Measurements from ENCODE around the gene GNG11.

GNG11 gene

DNA sequence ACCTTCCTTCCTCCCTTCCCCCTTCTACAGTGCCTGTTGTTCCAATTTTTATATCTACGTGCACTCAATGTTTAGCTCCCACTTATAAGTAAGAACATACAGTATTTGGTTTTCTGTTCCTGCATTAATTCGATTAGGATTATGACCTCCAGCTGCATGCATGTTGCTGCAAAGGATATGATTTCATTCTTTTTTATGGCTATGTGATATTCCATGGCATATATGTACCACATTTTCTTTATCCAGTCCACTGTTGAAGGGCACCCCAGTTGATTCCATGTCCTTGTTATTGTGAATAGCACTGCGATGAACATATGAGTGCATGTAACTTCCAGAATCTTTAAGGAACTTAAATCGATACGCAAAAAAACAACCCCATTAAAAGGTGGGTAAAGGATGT is 42.7 kb downstream of the GNG11 start:
- Histone ChIP-seq H3K4me3 (ENCODE audit: low read depth, low read length) (no peak overlapping the region), H3K9me3 (ENCODE audit: control insufficient read depth, insufficient read depth, low read depth, low read length) (no peaks in the 10 kb centered on the region), H3K36me3 (ENCODE audit: control insufficient read depth in 2 of 2, insufficient read depth in 1 of 2, low read length in 2 of 2) (no peaks in the 10 kb centered on the region), H3K27ac (ENCODE audit: extremely low read depth, low read depth, low read length) (no peak overlapping the region), H3K4me1 (ENCODE audit: control insufficient read depth, insufficient read depth, low read length) (no peaks in the 10 kb centered on the region)
- ChIA-PET POLR2A (no interaction called here), CTCF (interaction anchor here (0.6 kb wide), 1 partner anchor 684 kb away, joined by 4 read pairs; no protein-coding TSS in a partner anchor)
- no peak for TF ChIP-seq ZNF350 (tag by site-specific recombination; IDR thresholded peaks at IDR 0.05)
- no peak for TF ChIP-seq ZNF585B (tag by site-specific recombination; IDR thresholded peaks at IDR 0.05)
- no peak for TF ChIP-seq ZNF747 (tag by site-specific recombination; IDR thresholded peaks at IDR 0.05)
- TF ChIP-seq ZNF521 (tag by site-specific recombination; IDR thresholded peaks at IDR 0.05) = no peak
- TF ChIP-seq HOXC10 (CRISPR knock-in tag; IDR thresholded peaks at IDR 0.05) = no peak
- TF ChIP-seq ZNF48 (tag by site-specific recombination; IDR thresholded peaks at IDR 0.05) = no peak
- TF ChIP-seq MEIS1 (CRISPR knock-in tag; IDR thresholded peaks at IDR 0.05; ENCODE audit: borderline replicate concordance) = no peak
- TF ChIP-seq, protein P1, sequence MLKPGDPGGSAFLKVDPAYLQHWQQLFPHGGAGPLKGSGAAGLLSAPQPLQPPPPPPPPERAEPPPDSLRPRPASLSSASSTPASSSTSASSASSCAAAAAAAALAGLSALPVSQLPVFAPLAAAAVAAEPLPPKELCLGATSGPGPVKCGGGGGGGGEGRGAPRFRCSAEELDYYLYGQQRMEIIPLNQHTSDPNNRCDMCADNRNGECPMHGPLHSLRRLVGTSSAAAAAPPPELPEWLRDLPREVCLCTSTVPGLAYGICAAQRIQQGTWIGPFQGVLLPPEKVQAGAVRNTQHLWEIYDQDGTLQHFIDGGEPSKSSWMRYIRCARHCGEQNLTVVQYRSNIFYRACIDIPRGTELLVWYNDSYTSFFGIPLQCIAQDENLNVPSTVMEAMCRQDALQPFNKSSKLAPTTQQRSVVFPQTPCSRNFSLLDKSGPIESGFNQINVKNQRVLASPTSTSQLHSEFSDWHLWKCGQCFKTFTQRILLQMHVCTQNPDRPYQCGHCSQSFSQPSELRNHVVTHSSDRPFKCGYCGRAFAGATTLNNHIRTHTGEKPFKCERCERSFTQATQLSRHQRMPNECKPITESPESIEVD (tag by site-specific recombination; IDR thresholded peaks at IDR 0.05) = no peak
- TF ChIP-seq, protein P2, sequence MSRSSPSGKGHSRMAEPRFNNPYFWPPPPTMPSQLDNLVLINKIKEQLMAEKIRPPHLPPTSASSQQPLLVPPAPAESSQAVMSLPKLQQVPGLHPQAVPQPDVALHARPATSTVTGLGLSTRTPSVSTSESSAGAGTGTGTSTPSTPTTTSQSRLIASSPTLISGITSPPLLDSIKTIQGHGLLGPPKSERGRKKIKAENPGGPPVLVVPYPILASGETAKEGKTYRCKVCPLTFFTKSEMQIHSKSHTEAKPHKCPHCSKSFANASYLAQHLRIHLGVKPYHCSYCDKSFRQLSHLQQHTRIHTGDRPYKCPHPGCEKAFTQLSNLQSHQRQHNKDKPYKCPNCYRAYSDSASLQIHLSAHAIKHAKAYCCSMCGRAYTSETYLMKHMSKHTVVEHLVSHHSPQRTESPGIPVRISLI (tag by site-specific recombination; IDR thresholded peaks at IDR 0.05) = no peak
- TF ChIP-seq ZBTB7A (tag by site-specific recombination; IDR thresholded peaks at IDR 0.05; ENCODE audit: low read depth) = no peak
- TF ChIP-seq ZNF175 (tag by site-specific recombination; IDR thresholded peaks at IDR 0.05) = no peak

DNA sequence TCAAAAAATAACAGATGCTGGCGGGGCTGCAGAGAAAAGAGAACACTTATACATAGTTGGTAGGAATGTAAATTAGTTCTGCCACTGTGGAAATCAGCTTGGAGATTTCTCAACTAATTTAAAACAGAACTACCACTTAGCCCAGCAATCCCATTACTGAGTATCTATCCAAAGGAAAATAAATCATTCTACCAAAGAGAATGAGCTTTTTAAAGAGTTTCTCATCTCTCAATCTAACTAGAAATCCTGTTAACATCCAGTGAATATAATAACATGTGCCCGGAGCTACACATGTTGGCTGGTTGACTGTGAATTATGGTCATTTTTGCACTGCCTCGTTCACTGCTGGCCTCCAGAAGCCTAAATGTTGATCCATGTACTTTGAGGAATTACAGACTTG is 43.3 kb downstream of the GNG11 start:
- H3K36me3 ChIP-seq (ENCODE audit: control insufficient read depth in 2 of 2, insufficient read depth in 1 of 2, low read length in 2 of 2) = no peaks in the 10 kb centered on the region
- no peaks in the 10 kb centered on the region for H3K4me1 ChIP-seq (ENCODE audit: control insufficient read depth, insufficient read depth, low read length)
- CTCF ChIA-PET = interaction anchor here (0.6 kb wide), 1 partner anchor 685 kb away, joined by 4 read pairs; no protein-coding TSS in a partner anchor
- TF ChIP-seq, protein P3, sequence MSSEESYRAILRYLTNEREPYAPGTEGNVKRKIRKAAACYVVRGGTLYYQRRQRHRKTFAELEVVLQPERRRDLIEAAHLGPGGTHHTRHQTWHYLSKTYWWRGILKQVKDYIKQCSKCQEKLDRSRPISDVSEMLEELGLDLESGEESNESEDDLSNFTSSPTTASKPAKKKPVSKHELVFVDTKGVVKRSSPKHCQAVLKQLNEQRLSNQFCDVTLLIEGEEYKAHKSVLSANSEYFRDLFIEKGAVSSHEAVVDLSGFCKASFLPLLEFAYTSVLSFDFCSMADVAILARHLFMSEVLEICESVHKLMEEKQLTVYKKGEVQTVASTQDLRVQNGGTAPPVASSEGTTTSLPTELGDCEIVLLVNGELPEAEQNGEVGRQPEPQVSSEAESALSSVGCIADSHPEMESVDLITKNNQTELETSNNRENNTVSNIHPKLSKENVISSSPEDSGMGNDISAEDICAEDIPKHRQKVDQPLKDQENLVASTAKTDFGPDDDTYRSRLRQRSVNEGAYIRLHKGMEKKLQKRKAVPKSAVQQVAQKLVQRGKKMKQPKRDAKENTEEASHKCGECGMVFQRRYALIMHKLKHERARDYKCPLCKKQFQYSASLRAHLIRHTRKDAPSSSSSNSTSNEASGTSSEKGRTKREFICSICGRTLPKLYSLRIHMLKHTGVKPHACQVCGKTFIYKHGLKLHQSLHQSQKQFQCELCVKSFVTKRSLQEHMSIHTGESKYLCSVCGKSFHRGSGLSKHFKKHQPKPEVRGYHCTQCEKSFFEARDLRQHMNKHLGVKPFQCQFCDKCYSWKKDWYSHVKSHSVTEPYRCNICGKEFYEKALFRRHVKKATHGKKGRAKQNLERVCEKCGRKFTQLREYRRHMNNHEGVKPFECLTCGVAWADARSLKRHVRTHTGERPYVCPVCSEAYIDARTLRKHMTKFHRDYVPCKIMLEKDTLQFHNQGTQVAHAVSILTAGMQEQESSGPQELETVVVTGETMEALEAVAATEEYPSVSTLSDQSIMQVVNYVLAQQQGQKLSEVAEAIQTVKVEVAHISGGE (tag by site-specific recombination; conservative IDR thresholded peaks at IDR 0.05; ENCODE audit: low read depth) = no peak
- TF ChIP-seq GFI1B (tag by site-specific recombination; IDR thresholded peaks at IDR 0.05) = no peak
- H3K27ac ChIP-seq (ENCODE audit: extremely low read depth, low read depth, low read length) = no peak overlapping the region
- no peak overlapping the region for H3K4me3 ChIP-seq (ENCODE audit: low read depth, low read length)
- POLR2A ChIA-PET = no interaction called here
- no peaks in the 10 kb centered on the region for H3K9me3 ChIP-seq (ENCODE audit: control insufficient read depth, insufficient read depth, low read depth, low read length)

DNA sequence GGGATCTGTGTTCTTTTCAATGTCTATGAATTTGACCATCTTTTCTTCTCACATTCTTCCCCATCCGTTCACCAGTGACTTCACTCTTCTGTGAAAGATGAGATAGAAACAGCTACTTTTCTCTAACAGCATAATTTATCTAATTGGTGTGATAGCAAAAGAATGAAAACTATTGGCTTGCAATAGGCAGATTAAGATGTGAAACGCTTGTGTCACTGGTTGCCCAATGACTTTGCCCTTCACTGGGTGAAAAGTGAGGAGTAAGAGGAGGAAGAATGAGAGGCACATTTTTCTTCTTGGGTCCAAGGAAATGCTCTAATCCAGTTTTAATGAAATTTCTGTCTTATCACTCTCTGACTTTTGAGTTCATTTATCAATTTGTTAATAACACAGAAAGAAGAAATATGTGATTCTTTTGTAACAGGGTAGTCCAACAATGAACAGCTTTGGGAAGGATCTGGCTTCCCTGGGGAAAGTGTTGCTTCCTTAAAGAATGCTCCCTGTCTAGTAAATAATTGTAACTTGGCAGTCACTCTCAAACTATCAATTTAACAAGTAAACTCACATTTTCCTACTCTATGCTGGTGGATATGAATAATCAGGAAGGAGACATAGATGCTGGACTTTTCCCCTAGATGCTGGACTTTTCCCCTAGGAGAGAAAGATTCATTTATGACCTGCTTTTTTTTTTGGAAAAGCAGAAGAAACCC is 47.5 kb downstream of the GNG11 start:
- H3K4me3 ChIP-seq (ENCODE audit: low read depth, low read length) = no peak overlapping the region
- no peak overlapping the region for H3K27ac ChIP-seq (ENCODE audit: extremely low read depth, low read depth, low read length)
- H3K9me3 ChIP-seq (ENCODE audit: control insufficient read depth, insufficient read depth, low read depth, low read length) = no peaks in the 10 kb centered on the region
- no peaks in the 10 kb centered on the region for H3K4me1 ChIP-seq (ENCODE audit: control insufficient read depth, insufficient read depth, low read length)
- CTCF ChIA-PET = no interaction called here
- H3K36me3 ChIP-seq (ENCODE audit: control insufficient read depth in 2 of 2, insufficient read depth in 1 of 2, low read length in 2 of 2) = no peaks in the 10 kb centered on the region
- POLR2A ChIA-PET = no interaction called here
- TF ChIP-seq ZNF350 (tag by site-specific recombination; IDR thresholded peaks at IDR 0.05) (no peak), MEIS1 (CRISPR knock-in tag; IDR thresholded peaks at IDR 0.05; ENCODE audit: borderline replicate concordance) (no peak), ZNF292 (tag by site-specific recombination; IDR thresholded peaks at IDR 0.05; ENCODE audit: borderline replicate concordance, low read depth) (no peak), ZNF785 (tag by site-specific recombination; IDR thresholded peaks at IDR 0.05) (no peak), MZF1 (tag by site-specific recombination; IDR thresholded peaks at IDR 0.05; ENCODE audit: borderline replicate concordance) (no peak)
- TF ChIP-seq, protein P4, sequence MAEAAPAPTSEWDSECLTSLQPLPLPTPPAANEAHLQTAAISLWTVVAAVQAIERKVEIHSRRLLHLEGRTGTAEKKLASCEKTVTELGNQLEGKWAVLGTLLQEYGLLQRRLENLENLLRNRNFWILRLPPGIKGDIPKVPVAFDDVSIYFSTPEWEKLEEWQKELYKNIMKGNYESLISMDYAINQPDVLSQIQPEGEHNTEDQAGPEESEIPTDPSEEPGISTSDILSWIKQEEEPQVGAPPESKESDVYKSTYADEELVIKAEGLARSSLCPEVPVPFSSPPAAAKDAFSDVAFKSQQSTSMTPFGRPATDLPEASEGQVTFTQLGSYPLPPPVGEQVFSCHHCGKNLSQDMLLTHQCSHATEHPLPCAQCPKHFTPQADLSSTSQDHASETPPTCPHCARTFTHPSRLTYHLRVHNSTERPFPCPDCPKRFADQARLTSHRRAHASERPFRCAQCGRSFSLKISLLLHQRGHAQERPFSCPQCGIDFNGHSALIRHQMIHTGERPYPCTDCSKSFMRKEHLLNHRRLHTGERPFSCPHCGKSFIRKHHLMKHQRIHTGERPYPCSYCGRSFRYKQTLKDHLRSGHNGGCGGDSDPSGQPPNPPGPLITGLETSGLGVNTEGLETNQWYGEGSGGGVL (tag by site-specific recombination; IDR thresholded peaks at IDR 0.05) = no peak
